ENCODE measurements around the gene EPYC. TPM values are rescaled to one million over a fixed set of nuclear protein-coding genes. Genes with fewer than 3 reads are reported as not detected.
A peak's percentile ranks its signal among the peaks of the same experiment; 100 is the strongest.

Gene EPYC
- total and polyA plus RNA-seq, 2 experiments from 2014 or later = not detected

DNA sequence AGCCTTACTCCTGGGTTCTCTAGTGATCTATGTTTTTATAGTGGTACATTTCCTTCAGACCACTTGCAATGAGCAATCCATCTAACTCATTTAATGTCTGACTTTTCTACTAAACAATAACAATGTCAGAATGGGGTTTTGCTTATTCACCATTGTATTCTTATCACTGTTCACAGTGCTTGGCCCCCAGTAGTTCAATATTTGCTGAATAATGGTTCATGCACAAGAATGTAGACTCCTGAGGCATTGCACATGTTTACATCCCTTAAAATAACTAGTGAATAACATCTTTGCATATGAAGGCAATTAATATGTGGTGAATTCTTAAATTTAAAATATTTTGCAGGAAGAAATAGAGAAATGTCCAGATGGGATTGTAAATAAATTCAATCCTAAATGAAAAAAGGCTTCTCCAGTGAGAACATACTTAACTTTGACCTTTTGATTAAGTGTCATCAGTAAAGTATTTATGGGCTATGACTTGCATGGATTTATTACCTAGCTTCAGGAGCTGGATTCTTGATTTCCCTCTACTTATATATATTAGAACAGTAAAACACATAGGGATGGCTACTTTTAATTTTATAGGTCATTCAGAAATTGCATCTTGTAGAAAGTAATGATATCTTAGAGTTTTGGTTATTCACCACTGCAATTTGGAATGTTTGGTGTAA, 53.2 kb downstream of the EPYC start:
- no peaks in the 10 kb centered on the region for H3K4me1 ChIP-seq (ENCODE audit: low read depth)
- no peaks in the 10 kb centered on the region for H3K27me3 ChIP-seq
- no peaks in the 10 kb centered on the region for H3K9me3 ChIP-seq (ENCODE audit: low read depth)
- no peak for DNase-seq (ENCODE audit: low read depth in 1 of 2, low spot score in 1 of 2)
- H3K36me3 ChIP-seq = no peaks in the 10 kb centered on the region
- TF ChIP-seq, protein P1, sequence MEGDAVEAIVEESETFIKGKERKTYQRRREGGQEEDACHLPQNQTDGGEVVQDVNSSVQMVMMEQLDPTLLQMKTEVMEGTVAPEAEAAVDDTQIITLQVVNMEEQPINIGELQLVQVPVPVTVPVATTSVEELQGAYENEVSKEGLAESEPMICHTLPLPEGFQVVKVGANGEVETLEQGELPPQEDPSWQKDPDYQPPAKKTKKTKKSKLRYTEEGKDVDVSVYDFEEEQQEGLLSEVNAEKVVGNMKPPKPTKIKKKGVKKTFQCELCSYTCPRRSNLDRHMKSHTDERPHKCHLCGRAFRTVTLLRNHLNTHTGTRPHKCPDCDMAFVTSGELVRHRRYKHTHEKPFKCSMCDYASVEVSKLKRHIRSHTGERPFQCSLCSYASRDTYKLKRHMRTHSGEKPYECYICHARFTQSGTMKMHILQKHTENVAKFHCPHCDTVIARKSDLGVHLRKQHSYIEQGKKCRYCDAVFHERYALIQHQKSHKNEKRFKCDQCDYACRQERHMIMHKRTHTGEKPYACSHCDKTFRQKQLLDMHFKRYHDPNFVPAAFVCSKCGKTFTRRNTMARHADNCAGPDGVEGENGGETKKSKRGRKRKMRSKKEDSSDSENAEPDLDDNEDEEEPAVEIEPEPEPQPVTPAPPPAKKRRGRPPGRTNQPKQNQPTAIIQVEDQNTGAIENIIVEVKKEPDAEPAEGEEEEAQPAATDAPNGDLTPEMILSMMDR (IDR thresholded peaks at IDR 0.05; ENCODE audit: low read depth, low read length) = no peak
- H3K4me3 ChIP-seq = no peak overlapping the region
- no peak overlapping the region for H3K27ac ChIP-seq

DNA sequence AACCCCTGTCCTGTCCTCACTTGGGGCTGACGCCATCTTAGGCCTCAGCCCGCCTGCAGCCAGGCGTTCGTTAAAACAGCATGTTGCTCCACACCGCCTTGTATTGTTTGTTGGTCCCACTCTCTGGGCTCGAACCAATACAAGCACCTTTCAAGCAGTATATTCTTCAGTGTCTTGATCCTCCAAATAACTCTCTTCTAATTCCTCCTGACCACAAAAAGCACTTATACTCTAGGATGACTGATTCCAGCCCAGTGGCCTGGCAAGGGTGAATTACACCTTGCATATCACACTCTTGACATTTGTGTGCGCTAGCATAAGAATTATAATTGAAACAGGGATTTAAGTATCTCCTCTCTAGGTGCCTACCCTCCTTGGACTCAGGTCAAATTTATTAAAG, 56.9 kb downstream of the EPYC start:
- Histone ChIP-seq H3K27ac (no peak overlapping the region), H3K4me3 (no peak overlapping the region), H3K9me3 (ENCODE audit: low read depth) (no peaks in the 10 kb centered on the region), H3K36me3 (no peaks in the 10 kb centered on the region), H3K27me3 (no peaks in the 10 kb centered on the region), H3K4me1 (ENCODE audit: low read depth) (no peaks in the 10 kb centered on the region)
- DNase-seq (ENCODE audit: low read depth in 1 of 2, low spot score in 1 of 2) = no peak
- TF ChIP-seq, protein P1 (IDR thresholded peaks at IDR 0.05; ENCODE audit: low read depth, low read length) = no peak

DNA sequence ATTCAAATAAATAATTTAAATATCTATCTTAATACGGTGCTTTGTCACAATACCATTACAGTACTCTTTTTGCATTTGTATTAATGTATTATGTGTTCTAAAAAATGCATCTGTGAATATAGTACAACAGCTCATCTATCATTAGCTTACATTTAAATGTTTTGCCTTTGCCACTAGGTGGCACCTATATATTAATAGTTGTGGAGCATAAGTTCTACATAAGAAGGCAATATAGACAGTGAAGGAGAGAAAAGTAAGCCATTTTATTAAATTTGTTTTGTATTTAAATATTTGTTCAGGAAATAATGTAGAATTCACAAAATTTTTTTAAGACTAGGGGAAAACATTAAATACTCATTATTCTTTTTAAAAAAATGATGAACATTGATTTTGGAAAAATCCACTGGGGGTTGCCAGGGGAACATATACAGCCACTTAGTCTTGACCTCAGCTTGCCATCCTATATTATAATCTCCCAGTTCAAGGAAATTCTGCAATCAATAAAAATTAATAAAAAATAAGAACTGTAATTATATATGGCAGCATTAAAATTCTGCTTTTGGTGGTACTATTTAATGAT, 59.6 kb downstream of the EPYC start:
- no peak overlapping the region for H3K4me3 ChIP-seq
- H3K4me1 ChIP-seq (ENCODE audit: low read depth) = no peaks in the 10 kb centered on the region
- H3K36me3 ChIP-seq = no peaks in the 10 kb centered on the region
- DNase-seq (ENCODE audit: low read depth in 1 of 2, low spot score in 1 of 2) = peak; percentile 48 to 58
- no peak overlapping the region for H3K27ac ChIP-seq
- no peaks in the 10 kb centered on the region for H3K27me3 ChIP-seq
- TF ChIP-seq, protein P1 (IDR thresholded peaks at IDR 0.05; ENCODE audit: low read depth, low read length) = peak; percentile 59
- no peaks in the 10 kb centered on the region for H3K9me3 ChIP-seq (ENCODE audit: low read depth)

DNA sequence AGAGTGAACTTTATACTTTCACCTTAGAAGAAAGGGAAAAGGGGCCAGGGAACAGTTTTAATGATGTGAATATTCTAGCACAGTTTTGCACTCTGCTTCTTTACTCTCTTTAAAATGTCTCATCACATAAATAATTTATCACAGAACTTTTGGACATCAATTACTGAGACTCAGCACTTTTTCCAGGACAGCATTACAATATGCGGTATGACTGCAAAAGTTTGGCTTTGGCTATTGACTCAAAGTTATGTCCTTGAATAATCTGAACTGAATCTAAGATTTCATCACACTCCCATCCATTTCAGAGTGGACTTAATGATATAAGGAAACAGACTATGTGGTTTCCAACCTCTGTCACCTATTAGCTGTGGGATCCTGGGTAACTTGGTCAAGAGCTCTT, 61.5 kb downstream of the EPYC start:
- H3K9me3 ChIP-seq (ENCODE audit: low read depth) = no peaks in the 10 kb centered on the region
- no peak overlapping the region for H3K4me3 ChIP-seq
- H3K27me3 ChIP-seq = no peaks in the 10 kb centered on the region
- H3K27ac ChIP-seq = no peak overlapping the region
- H3K4me1 ChIP-seq (ENCODE audit: low read depth) = no peaks in the 10 kb centered on the region
- no peaks in the 10 kb centered on the region for H3K36me3 ChIP-seq
- TF ChIP-seq, protein P1 (IDR thresholded peaks at IDR 0.05; ENCODE audit: low read depth, low read length) = no peak
- DNase-seq (ENCODE audit: low read depth in 1 of 2, low spot score in 1 of 2) = no peak

DNA sequence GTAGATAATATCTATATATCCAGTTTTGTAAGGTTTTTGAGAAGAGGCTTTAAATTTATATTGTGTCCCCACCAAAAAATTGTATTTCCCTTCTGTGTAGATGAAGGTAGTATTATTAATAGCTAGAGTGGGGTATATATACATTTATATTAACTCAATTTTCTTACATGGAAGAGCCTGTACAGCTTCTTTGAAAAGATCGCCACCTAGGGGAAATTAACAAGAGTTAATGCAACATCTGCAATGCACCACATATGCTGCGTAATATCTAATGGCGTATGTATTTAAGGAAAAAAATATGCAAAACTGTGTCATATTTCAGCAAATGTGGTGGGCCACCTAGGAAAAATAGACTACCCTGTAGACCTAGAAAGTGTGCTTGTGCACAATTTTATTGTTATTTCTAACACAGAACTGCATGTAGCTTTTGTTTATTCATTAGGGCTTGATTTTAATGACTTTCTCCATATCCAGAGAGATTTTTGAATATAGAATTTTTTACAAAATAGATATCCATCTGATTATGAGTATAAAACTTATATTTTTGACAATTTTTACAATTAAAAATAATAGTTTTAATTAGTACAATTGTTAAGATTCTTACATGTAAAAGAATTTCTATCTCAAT, 63.8 kb downstream of the EPYC start:
- Histone ChIP-seq H3K27me3 (no peaks in the 10 kb centered on the region), H3K36me3 (no peaks in the 10 kb centered on the region), H3K4me1 (ENCODE audit: low read depth) (no peaks in the 10 kb centered on the region), H3K27ac (no peak overlapping the region), H3K9me3 (ENCODE audit: low read depth) (no peaks in the 10 kb centered on the region), H3K4me3 (no peak overlapping the region)
- DNase-seq (ENCODE audit: low read depth in 1 of 2, low spot score in 1 of 2) = peak; percentile 67 to 83
- TF ChIP-seq, protein P1 (IDR thresholded peaks at IDR 0.05; ENCODE audit: low read depth, low read length) = peak; percentile 72

Data from cardiac muscle cell (in vitro differentiated cells and primary cell).